ENCODE measurements around the gene CLIC3.

DNA sequence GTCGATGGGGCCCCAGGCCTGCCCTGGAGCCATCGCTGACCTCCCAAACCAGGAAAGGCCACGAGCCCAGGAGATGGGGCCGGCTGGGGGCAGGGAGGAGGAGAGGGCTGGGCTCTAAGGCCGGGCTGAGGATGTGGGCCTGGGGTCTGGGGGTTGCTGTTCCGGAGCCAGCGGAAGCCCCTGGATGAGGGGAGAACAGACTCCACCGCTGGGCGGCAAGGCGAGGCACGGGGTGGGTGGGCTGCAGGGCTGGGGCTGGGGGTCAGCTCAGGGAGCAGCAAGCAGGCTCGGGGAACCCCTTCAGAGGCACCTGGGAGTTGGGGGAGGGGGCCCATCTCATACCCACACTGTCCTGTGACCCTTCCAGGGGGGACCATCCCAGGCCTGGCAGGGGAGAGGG, 32.6 kb downstream of the CLIC3 start:
- TF ChIP-seq, protein P1, sequence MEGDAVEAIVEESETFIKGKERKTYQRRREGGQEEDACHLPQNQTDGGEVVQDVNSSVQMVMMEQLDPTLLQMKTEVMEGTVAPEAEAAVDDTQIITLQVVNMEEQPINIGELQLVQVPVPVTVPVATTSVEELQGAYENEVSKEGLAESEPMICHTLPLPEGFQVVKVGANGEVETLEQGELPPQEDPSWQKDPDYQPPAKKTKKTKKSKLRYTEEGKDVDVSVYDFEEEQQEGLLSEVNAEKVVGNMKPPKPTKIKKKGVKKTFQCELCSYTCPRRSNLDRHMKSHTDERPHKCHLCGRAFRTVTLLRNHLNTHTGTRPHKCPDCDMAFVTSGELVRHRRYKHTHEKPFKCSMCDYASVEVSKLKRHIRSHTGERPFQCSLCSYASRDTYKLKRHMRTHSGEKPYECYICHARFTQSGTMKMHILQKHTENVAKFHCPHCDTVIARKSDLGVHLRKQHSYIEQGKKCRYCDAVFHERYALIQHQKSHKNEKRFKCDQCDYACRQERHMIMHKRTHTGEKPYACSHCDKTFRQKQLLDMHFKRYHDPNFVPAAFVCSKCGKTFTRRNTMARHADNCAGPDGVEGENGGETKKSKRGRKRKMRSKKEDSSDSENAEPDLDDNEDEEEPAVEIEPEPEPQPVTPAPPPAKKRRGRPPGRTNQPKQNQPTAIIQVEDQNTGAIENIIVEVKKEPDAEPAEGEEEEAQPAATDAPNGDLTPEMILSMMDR (IDR thresholded peaks at IDR 0.05; ENCODE audit: low read length): no peak
- TF ChIP-seq EZH2 (IDR thresholded peaks at IDR 0.05; ENCODE audit: borderline replicate concordance, low read length): no peak
